ENCODE data around the gene GALNT7. TPM values are rescaled to one million over a fixed set of nuclear protein-coding genes. Genes with fewer than 3 reads are reported as not detected.

GALNT7 gene
- total and polyA plus RNA-seq, 9 donors: 20.2 to 30.7 (median 24.9) TPM

GRCh38 chr4:173226401-173226888 lies 57.8 kb downstream of the GALNT7 start:
- Histone ChIP-seq H3K36me3 (ENCODE audit: control insufficient read depth, insufficient read depth, low read length) (no peaks in the 10 kb centered on the region), H3K9me3 (replicated peaks; ENCODE audit: control insufficient read depth, low read depth, low read length) (no peaks in the 10 kb centered on the region), H3K27me3 (ENCODE audit: control insufficient read depth, insufficient read depth, low read length) (no peaks in the 10 kb centered on the region), H3K4me3 (ENCODE audit: low read length) (no peak overlapping the region), H3K27ac (ENCODE audit: low read length) (no peak overlapping the region), H3K4me1 (ENCODE audit: control insufficient read depth, insufficient read depth, low read length) (no peaks in the 10 kb centered on the region)
- DNase-seq: no peak
- 100% methylated on average over 2 of the region's 4 CpGs for WGBS (ENCODE audit: insufficient coverage)

DNA sequence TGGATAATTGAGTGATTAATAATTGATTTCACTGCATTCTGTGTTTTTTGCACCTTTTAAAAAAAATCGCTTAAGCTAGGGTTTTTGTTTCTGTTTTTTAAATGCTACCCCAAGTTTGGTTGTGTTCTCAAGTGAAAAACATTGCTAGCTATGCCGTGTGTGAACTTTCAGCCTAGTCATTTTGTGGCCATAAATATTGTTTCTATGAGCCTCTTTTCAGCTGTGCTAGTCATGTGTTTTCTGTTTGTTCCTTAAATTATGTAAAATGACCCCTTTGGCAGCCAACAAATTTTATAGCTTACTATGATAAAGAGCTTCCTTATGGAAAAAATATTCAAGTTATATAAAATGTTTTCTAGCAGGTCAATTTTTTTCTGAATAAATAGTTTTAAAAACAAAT lies 59.1 kb downstream of the GALNT7 start:
- Histone ChIP-seq H3K27ac (ENCODE audit: low read length) (no peak overlapping the region), H3K9me3 (replicated peaks; ENCODE audit: control insufficient read depth, low read depth, low read length) (no peaks in the 10 kb centered on the region), H3K36me3 (ENCODE audit: control insufficient read depth, insufficient read depth, low read length) (no peaks in the 10 kb centered on the region), H3K4me3 (ENCODE audit: low read length) (no peak overlapping the region), H3K27me3 (ENCODE audit: control insufficient read depth, insufficient read depth, low read length) (no peaks in the 10 kb centered on the region), H3K4me1 (ENCODE audit: control insufficient read depth, insufficient read depth, low read length) (no peaks in the 10 kb centered on the region)
- WGBS (ENCODE audit: insufficient coverage): 38% methylated on average over 2 of the region's 2 CpGs
- no peak for DNase-seq

DNA sequence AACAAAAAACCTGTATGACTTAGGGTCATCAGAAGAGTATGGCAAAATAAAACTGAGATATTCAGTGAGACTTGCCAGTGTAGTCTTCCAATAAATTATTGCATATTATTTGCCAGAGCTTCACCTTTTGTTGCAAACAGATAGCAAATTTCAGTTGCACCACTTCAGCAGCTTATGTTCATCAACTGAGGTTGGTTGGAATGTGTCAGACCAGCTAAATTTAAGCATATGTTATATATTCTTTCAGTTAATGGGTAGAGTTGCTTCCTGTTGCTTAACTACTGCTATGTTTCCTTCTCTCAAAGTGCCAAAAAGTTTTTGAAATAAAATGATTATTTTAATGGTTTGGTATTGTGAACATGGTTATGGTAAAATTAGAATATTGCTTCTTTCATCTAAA lies 61.5 kb downstream of the GALNT7 start:
- no peak for DNase-seq
- Histone ChIP-seq H3K4me1 (ENCODE audit: control insufficient read depth, insufficient read depth, low read length) (no peaks in the 10 kb centered on the region), H3K9me3 (replicated peaks; ENCODE audit: control insufficient read depth, low read depth, low read length) (no peaks in the 10 kb centered on the region), H3K27me3 (ENCODE audit: control insufficient read depth, insufficient read depth, low read length) (no peaks in the 10 kb centered on the region), H3K4me3 (ENCODE audit: low read length) (no peak overlapping the region), H3K36me3 (ENCODE audit: control insufficient read depth, insufficient read depth, low read length) (no peaks in the 10 kb centered on the region), H3K27ac (ENCODE audit: low read length) (no peak overlapping the region)

DNA sequence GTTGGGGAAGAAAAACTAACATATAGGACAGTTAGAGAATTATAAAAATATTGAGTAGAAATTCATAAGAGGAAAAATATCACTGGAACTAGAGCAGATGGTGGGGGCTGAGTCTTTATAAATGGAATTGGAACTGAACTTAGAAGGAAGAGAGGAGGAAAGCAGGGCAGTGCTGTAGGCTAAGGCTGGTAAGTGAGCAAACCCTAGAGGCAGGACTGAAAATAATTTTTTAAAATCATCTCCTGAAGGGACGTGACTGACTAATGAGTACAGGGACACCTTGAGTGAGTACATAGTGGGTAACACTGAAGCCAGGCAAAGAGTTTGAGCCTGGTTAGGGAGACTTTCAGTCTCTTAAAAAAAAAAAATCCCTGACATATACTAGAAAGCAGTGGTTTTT lies 63.3 kb downstream of the GALNT7 start:
- no CpG with 5 or more reads among the region's 1 CpG for WGBS (ENCODE audit: insufficient coverage)
- Histone ChIP-seq H3K27ac (ENCODE audit: low read length) (no peak overlapping the region), H3K4me3 (ENCODE audit: low read length) (no peak overlapping the region)

GRCh38 chr4:173233857-173234256 lies 65.2 kb downstream of the GALNT7 start:
- WGBS (ENCODE audit: insufficient coverage): 85% methylated on average over 2 of the region's 5 CpGs
- no peak overlapping the region for H3K4me3 ChIP-seq (ENCODE audit: low read length)
- no peaks in the 10 kb centered on the region for H3K9me3 ChIP-seq (replicated peaks; ENCODE audit: control insufficient read depth, low read depth, low read length)
- no peaks in the 10 kb centered on the region for H3K27me3 ChIP-seq (ENCODE audit: control insufficient read depth, insufficient read depth, low read length)
- H3K36me3 ChIP-seq (ENCODE audit: control insufficient read depth, insufficient read depth, low read length): no peaks in the 10 kb centered on the region
- no peak for DNase-seq
- H3K27ac ChIP-seq (ENCODE audit: low read length): no peak overlapping the region
- H3K4me1 ChIP-seq (ENCODE audit: control insufficient read depth, insufficient read depth, low read length): no peaks in the 10 kb centered on the region

More for the DNA sequence above, 63.3 kb downstream of the GALNT7 start:
- peak; percentile 28 for DNase-seq
- no peaks in the 10 kb centered on the region for H3K36me3 ChIP-seq (ENCODE audit: control insufficient read depth, insufficient read depth, low read length)
- no peaks in the 10 kb centered on the region for H3K9me3 ChIP-seq (replicated peaks; ENCODE audit: control insufficient read depth, low read depth, low read length)
- H3K27me3 ChIP-seq (ENCODE audit: control insufficient read depth, insufficient read depth, low read length): no peaks in the 10 kb centered on the region
- no peaks in the 10 kb centered on the region for H3K4me1 ChIP-seq (ENCODE audit: control insufficient read depth, insufficient read depth, low read length)

DNA sequence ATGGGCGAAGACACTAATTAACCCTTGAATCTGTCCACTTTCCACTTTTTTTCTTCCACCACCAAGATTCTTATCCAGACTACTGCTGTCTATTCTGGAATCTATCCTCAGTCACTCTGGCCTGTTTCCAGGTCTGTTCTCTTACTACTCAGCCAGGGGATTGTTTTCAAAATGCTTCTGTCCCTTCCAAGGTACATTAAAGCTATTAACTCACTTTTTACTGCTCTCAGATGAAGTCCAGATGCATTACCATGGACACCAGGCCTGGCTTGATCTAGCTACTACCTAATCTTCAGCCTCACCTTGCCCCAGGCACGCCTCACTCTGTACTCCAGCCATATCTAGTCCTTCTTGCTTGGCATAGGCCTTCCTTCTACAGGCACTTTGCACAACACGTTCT lies 66.4 kb downstream of the GALNT7 start:
- no peaks in the 10 kb centered on the region for H3K27me3 ChIP-seq (ENCODE audit: control insufficient read depth, insufficient read depth, low read length)
- no peaks in the 10 kb centered on the region for H3K4me1 ChIP-seq (ENCODE audit: control insufficient read depth, insufficient read depth, low read length)
- H3K27ac ChIP-seq (ENCODE audit: low read length): no peak overlapping the region
- no peaks in the 10 kb centered on the region for H3K36me3 ChIP-seq (ENCODE audit: control insufficient read depth, insufficient read depth, low read length)
- no peak overlapping the region for H3K4me3 ChIP-seq (ENCODE audit: low read length)
- 88% methylated on average over 3 of the region's 3 CpGs for WGBS (ENCODE audit: insufficient coverage)
- DNase-seq: peak; percentile 17
- H3K9me3 ChIP-seq (replicated peaks; ENCODE audit: control insufficient read depth, low read depth, low read length): no peaks in the 10 kb centered on the region

DNA sequence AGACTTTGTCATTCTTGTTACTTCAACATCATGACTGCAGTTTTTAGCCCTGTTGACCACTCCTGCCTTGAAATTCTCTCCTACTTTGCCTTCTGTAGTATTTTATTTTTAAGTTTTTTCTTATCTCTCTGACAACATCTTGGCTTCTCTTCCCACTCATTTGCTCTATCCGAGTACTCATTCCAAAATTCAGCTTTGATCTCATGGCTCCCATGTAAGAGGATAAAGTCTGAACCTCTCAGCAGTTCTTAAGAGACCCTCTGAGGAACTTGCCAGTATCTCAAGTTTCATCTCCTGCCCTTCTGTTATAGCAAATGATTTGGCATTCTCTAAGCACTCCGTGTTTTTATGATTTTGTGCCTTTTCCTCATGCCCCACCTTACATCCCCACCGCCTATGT lies 67.7 kb downstream of the GALNT7 start:
- Histone ChIP-seq H3K9me3 (replicated peaks; ENCODE audit: control insufficient read depth, low read depth, low read length) (no peaks in the 10 kb centered on the region), H3K4me1 (ENCODE audit: control insufficient read depth, insufficient read depth, low read length) (no peaks in the 10 kb centered on the region), H3K4me3 (ENCODE audit: low read length) (no peak overlapping the region), H3K36me3 (ENCODE audit: control insufficient read depth, insufficient read depth, low read length) (no peaks in the 10 kb centered on the region), H3K27ac (ENCODE audit: low read length) (no peak overlapping the region), H3K27me3 (ENCODE audit: control insufficient read depth, insufficient read depth, low read length) (no peaks in the 10 kb centered on the region)
- DNase-seq: no peak
- WGBS (ENCODE audit: insufficient coverage): 33% methylated on average over 3 of the region's 3 CpGs

GRCh38 chr4:173237152-173237551 lies 68.5 kb downstream of the GALNT7 start:
- Histone ChIP-seq H3K27me3 (ENCODE audit: control insufficient read depth, insufficient read depth, low read length) (no peaks in the 10 kb centered on the region), H3K4me3 (ENCODE audit: low read length) (no peak overlapping the region), H3K9me3 (replicated peaks; ENCODE audit: control insufficient read depth, low read depth, low read length) (no peaks in the 10 kb centered on the region), H3K36me3 (ENCODE audit: control insufficient read depth, insufficient read depth, low read length) (no peaks in the 10 kb centered on the region), H3K4me1 (ENCODE audit: control insufficient read depth, insufficient read depth, low read length) (no peaks in the 10 kb centered on the region), H3K27ac (ENCODE audit: low read length) (no peak overlapping the region)
- peak; percentile 17 for DNase-seq
- WGBS (ENCODE audit: insufficient coverage): no CpG with 5 or more reads among the region's 2 CpGs

- Histone ChIP-seq H3K36me3 (ENCODE audit: control insufficient read depth, insufficient read depth, low read length) (no peaks in the 10 kb centered on the region), H3K27ac (ENCODE audit: low read length) (no peak overlapping the region), H3K4me3 (ENCODE audit: low read length) (no peak overlapping the region), H3K4me1 (ENCODE audit: control insufficient read depth, insufficient read depth, low read length) (no peaks in the 10 kb centered on the region), H3K27me3 (ENCODE audit: control insufficient read depth, insufficient read depth, low read length) (no peaks in the 10 kb centered on the region), H3K9me3 (replicated peaks; ENCODE audit: control insufficient read depth, low read depth, low read length) (no peaks in the 10 kb centered on the region)
- DNase-seq: no peak
- no CpG with 5 or more reads among the region's 2 CpGs for WGBS (ENCODE audit: insufficient coverage)
Measured at GRCh38 chr4:173237762-173238161, 69.2 kb downstream of the GALNT7 start.

GRCh38 chr4:173240696-173241095 lies 72.1 kb downstream of the GALNT7 start:
- no peak overlapping the region for H3K27ac ChIP-seq (ENCODE audit: low read length)
- no peak for DNase-seq
- peaks cover 5% of the 10 kb centered on the region for H3K4me1 ChIP-seq (ENCODE audit: control insufficient read depth, insufficient read depth, low read length)
- no peak overlapping the region for H3K4me3 ChIP-seq (ENCODE audit: low read length)
- H3K9me3 ChIP-seq (replicated peaks; ENCODE audit: control insufficient read depth, low read depth, low read length): no peaks in the 10 kb centered on the region
- H3K36me3 ChIP-seq (ENCODE audit: control insufficient read depth, insufficient read depth, low read length): no peaks in the 10 kb centered on the region
- no peaks in the 10 kb centered on the region for H3K27me3 ChIP-seq (ENCODE audit: control insufficient read depth, insufficient read depth, low read length)

GRCh38 chr4:173242466-173243250 lies 74.0 kb downstream of the GALNT7 start:
- WGBS (ENCODE audit: insufficient coverage): 71% methylated on average over 1 of the region's 3 CpGs
- Histone ChIP-seq H3K4me3 (ENCODE audit: low read length) (no peak overlapping the region), H3K9me3 (replicated peaks; ENCODE audit: control insufficient read depth, low read depth, low read length) (no peaks in the 10 kb centered on the region), H3K27me3 (ENCODE audit: control insufficient read depth, insufficient read depth, low read length) (no peaks in the 10 kb centered on the region), H3K4me1 (ENCODE audit: control insufficient read depth, insufficient read depth, low read length) (peaks cover 5% of the 10 kb centered on the region), H3K36me3 (ENCODE audit: control insufficient read depth, insufficient read depth, low read length) (no peaks in the 10 kb centered on the region), H3K27ac (ENCODE audit: low read length) (no peak overlapping the region)
- no peak for DNase-seq
